Forelimb muscle (tissue), 1 donor: ENCODE results near the gene GUCA2A. TPM values are rescaled to one million over a fixed set of nuclear protein-coding genes. Genes with fewer than 3 reads are reported as not detected.
"Not testable (repeated sequence)": the region's sequence is repeated elsewhere in the genome, so short reads cannot be mapped to it uniquely, and the experiment has no call there.

Source experiments
- DNase-seq: peaks from one replicate; pipeline ENCODE4 v3.0.0-alpha.2; 2013; ENCODE audit warnings: low read depth
- polyA plus RNA-seq: library from polyadenylated mRNA; unstranded; fragments of 120-200 nt; gene quantifications from one replicate; pipeline ENCODE4 v1.2.1, GENCODE V29; 2013; ENCODE audit not compliant: insufficient read length

Gene GUCA2A, protein sequence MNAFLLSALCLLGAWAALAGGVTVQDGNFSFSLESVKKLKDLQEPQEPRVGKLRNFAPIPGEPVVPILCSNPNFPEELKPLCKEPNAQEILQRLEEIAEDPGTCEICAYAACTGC
- not detected for polyA plus RNA-seq

GRCh38 chr1:42164551-42165420 is at the start of gene GUCA2A:
Gene GUCA2A, minus strand, starts transcription at chr1:42164745. Its CDS starts 33 bp downstream, at chr1:42164712.
- DNase-seq, result no peak

DNA sequence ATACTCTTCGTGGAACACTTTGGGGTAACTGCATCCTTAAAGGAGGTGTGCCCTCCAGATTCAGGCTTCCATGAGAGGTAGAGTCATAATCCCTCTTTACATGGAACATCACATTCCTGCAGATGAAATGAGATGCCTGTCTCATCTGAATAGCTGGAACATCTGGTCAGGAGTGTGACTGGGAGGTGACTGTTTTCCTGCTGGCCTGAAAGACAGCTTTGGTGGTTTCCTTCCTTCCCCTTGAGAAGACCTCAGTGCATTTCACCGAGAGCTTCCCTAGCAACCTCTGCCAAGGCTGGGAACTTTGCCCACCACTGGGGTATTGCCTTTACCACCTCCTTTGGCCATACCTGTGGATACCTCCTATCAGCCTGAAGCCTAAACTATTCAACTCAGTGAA is 46.7 kb upstream of the GUCA2A start:
- DNase-seq, result no peak

- DNase-seq, result no peak
Observed at GRCh38 chr1:42210421-42211133, 46.0 kb upstream of the GUCA2A start.

DNA sequence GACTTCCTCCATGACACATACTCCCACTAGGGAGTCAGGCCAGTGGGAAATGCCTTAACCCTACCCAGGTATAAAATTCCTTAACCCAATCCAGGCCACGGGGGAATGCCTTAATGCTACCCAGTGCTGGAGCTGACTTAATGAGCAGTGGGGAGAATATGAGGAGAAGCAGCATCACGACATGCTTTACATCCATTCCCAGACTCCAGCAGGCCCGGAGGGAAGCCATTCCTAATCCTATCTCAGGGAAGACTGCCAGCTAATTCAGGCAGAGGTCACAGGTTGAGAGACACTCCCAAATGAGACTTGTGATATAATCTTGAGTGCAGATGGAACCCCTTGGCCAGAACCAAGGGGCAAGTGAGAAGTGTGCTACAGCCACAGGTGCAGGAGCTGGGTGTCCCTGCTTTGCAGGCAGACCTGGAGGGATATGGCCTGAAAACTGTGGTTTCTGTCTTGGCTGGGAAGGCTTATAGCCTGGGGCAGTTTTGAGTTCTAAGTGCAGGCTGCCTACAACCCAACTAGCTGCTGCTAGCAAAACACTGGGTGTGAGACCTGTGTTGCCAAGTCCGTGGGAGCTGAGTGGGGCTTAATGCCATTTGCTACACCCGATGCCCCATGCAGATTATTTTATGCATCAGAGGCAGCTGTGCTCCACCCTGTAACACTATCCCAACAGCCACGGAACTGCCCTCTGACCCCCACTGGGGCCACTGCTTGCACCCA is 45.1 kb upstream of the GUCA2A start:
- no peak for DNase-seq

- DNase-seq, result not testable (repeated sequence)
Observed at GRCh38 chr1:42206930-42207329, 42.4 kb upstream of the GUCA2A start.

- no peak for DNase-seq
Observed at GRCh38 chr1:42206164-42206563, 41.6 kb upstream of the GUCA2A start.

DNA sequence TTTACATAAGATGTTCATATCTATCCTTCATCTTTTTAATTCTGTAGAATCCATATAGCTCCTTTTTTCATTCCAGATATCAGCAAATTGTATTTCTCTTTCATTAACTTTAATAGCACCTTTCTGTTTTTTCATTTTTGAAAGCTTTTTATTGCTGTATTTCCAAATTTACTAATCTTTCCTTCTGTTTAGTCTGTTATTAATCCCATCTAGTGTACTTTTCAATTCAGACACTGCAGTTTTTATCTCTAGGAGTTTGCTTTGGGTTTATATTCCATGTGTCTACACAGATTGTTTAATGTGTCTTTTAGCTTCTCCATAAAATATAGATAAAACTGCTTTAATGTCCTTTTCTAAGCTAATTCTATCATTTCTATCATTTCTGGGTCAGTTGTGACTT is 37.4 kb upstream of the GUCA2A start:
- no peak for DNase-seq

GRCh38 chr1:42198251-42198650 is 33.7 kb upstream of the GUCA2A start:
- DNase-seq, result no peak

DNA sequence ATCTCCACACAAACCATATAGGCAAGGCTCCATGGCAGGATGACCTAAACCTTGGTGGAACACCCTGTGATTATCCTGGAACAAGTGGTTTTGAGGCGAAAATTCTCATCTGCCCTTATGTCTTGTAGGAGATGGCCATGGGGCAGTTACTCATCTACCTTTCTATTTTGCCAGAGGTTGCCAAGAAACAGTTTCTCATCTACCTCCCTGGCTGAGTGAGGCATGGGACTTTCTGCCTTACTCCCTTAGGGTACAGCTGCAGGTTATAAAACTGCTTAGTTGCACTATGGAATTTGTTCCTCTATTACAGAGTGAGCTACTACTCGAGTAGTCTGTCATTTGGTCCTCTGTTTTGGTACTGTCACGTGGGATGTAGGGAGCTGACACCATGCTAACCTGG is 31.3 kb upstream of the GUCA2A start:
- no peak for DNase-seq

- no peak for DNase-seq
Observed at GRCh38 chr1:42192106-42192505, 27.6 kb upstream of the GUCA2A start.

- DNase-seq, result no peak
Observed at GRCh38 chr1:42191319-42191718, 26.8 kb upstream of the GUCA2A start.

DNA sequence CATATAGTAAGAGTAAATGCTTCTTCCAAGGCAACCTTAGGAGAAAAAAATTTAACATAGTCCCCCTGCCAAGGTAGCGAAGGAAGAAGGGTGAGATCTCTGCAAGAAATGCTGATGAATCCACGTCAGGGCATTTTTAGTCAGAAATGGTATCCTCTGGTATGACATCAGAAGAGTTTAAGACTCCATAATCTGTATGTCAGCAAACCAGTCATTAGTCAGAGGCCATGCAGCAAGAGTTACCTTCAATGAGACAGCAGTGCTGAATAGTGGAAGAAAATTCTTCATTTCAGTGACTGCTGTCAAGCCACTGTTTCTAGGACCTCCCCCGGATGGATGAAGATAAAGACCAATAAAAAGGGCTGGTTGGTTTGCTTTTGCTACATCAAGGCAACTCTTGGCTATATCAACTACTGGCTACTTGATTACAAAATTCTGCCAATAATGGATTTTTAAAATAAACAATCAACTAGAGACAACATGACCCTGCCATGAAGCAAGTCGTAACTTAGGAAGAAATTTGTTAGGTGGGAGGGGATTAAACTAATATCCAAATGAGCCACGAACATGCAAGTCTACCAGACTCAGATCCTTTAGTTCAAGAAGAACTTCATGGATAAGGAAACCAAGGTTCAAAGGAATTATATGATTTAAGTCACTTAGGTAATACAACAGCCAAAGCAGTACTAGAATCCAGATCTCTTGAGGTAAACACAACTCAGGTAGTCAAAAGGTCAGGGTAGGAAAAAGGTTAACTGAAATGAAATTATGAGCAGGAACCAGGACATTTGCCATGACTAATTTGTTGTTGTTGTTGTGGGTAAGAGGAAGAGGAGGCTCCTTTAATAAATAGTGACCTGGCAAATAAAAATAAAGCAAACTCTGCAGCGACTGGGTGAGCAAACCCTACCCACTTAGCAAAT is 25.6 kb upstream of the GUCA2A start:
- no peak for DNase-seq

- no peak for DNase-seq
Observed at GRCh38 chr1:42186152-42186551, 21.6 kb upstream of the GUCA2A start.

- DNase-seq, result no peak
Observed at GRCh38 chr1:42184616-42185015, 20.1 kb upstream of the GUCA2A start.

GRCh38 chr1:42183957-42184268 is 19.4 kb upstream of the GUCA2A start:
- DNase-seq, result no peak

- no peak for DNase-seq
Observed at GRCh38 chr1:42183210-42183956, 18.8 kb upstream of the GUCA2A start.

DNA sequence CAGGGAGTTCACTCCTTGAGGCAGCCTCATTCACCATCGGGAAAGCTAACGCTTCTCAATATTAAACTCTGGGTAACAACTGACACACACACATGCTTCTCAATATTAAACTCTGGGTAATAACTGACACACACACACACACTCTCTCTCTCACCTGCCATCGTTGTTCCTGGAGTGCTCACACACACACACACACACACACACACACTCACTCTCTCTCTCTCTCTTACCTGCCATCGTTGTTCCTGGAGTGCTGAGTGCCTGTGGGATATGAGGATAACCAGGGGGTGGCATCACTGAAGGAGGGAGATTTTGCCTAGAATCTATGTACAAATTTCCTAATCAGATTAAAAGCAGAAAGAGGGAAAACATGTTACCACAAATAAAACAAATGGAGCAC is 17.1 kb upstream of the GUCA2A start:
- no peak for DNase-seq

GRCh38 chr1:42179900-42180329 is 15.4 kb upstream of the GUCA2A start:
- DNase-seq, result no peak

GRCh38 chr1:42179275-42179674 is 14.7 kb upstream of the GUCA2A start:
- no peak for DNase-seq

DNA sequence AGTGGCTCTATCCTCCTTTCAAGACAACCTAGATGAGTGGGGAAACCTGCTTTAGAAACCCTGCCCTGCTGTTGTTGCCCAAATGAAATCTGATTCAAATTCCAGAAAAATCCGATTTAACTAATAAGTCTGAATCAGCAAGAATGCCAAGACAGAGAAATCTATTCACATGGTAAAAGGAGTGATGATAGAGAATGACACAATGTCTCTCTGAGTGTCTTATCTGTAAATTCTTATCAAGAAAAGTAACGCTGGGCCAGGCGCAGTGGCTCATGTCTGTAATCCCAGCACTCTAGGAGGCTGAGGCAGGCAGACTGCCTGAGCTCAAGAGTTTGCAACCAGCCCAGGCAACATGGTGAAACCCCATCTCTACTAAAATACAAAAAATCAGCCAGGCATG is 13.7 kb upstream of the GUCA2A start:
- no peak for DNase-seq
